Esophagus squamous epithelium (tissue), 5 donors: ENCODE results near the gene GPC5. TPM values are rescaled to one million over a fixed set of nuclear protein-coding genes. Genes with fewer than 3 reads are reported as not detected.

Experiments used
- DNase-seq: peaks from one replicate; lab custom pipeline; 2025; lab: John Stamatoyannopoulos, UW
- H3K27ac ChIP-seq, 4 donors: fragments of 200-600 bp; sonication (generic); one replicate each; pipeline ENCODE4 v1.5.1; 2016 to 2019; ENCODE audit warnings: mild to moderate bottlenecking in 1 of 4
- H3K27me3 ChIP-seq, 4 donors: fragments of 200-600 bp; sonication (generic); 1 replicate in 3 of 4; 2 replicates in 1 of 4; pipeline versions ENCODE4 v1.5.1 to v1.6.0; 2017 to 2021; ENCODE audit warnings: antibody characterized with exemption in 1 of 4
- H3K36me3 ChIP-seq, 3 donors: fragments of 200-600 bp; sonication (generic); one replicate each; pipeline ENCODE4 v1.5.1; 2016 to 2019
- H3K4me1 ChIP-seq, 3 donors: fragments of 200-600 bp; sonication (generic); one replicate each; pipeline ENCODE4 v1.5.1; 2017 to 2019
- H3K4me3 ChIP-seq, 4 donors: fragments of 200-600 bp; sonication (generic); 1 replicate in 3 of 4; 2 replicates in 1 of 4; pipeline ENCODE4 v1.5.1; 2016 to 2019; ENCODE audit warnings: mild to moderate bottlenecking in 2 of 4, moderate library complexity in 1 of 4
- H3K9me3 ChIP-seq, 3 donors: fragments of 200-600 bp; sonication (generic); one replicate each; pipeline ENCODE4 v1.5.1; 2016 to 2019
- POLR2A ChIP-seq, 4 donors: fragments of 450-650 bp; IDR thresholded peaks; one replicate each; pipeline ENCODE4 v1.6.1; 2017; ENCODE audit warnings: antibody characterized with exemption in 4 of 4, mild to moderate bottlenecking in 4 of 4, moderate library complexity in 3 of 4
- WGBS, 2 donors: methylation state at CpG; one replicate each; pipeline ENCODE4 v1.1.5; 2018; 5-methylcytosine and 5-hydroxymethylcytosine counted together
- intact Hi-C: fragments of 100-400 bp; cut with DNase I; formaldehyde crosslinking; loops from one replicate; pipeline ENCODE4 v1.15.0; 2022
- total RNA-seq, 4 donors: library from RNA; depleted of rRNA; stranded (reverse); fragments of >200 nt; gene quantifications; one replicate each; pipeline ENCODE4 v1.1.0, GENCODE V29; 2016
- TF ChIP-seq, protein P1 (sequence below), 6 experiments: fragments of 450-650 bp in 4 of 6; fragments of 200-600 bp in 2 of 6; sonication (generic) in 2 of 6; IDR thresholded peaks; one replicate each; pipeline ENCODE4 v1.5.1; 2016 to 2019; ENCODE audit warnings: antibody characterized with exemption in 6 of 6, mild to moderate bottlenecking in 4 of 6, moderate library complexity in 4 of 6
- donor health status: DM: yes; HTN: yes; CAD: no.

Gene GPC5
- total RNA-seq, 4 donors from 2014 or later = not detected

DNA sequence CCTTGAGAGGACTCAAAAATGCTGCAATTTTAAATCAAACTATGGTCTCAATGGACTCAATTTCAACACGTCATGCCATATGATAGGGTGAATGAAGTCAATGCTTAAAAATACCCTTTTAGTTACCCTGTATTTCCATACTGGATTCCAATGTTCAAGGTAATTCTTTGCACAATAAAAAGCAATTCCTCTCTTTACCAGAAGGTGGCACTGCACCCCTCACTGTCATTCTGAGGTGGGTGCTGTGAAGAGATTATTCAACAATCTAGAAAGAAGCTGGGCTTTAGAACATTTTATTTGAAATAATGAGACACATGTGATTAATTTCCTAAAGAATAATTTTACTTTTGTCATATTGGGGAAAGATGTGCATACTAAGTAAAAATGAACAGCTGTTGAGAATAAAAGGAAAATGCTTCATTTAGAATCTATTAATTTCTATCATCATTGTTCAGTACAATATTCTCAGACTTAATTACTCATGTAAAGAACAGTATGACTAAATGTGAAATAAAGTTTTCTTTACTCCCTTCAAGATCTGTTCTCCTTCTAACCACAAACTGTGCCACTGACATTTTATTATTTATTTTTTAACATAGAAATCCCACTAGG, 789.1 kb downstream of the GPC5 start:
- TF ChIP-seq, protein P1, sequence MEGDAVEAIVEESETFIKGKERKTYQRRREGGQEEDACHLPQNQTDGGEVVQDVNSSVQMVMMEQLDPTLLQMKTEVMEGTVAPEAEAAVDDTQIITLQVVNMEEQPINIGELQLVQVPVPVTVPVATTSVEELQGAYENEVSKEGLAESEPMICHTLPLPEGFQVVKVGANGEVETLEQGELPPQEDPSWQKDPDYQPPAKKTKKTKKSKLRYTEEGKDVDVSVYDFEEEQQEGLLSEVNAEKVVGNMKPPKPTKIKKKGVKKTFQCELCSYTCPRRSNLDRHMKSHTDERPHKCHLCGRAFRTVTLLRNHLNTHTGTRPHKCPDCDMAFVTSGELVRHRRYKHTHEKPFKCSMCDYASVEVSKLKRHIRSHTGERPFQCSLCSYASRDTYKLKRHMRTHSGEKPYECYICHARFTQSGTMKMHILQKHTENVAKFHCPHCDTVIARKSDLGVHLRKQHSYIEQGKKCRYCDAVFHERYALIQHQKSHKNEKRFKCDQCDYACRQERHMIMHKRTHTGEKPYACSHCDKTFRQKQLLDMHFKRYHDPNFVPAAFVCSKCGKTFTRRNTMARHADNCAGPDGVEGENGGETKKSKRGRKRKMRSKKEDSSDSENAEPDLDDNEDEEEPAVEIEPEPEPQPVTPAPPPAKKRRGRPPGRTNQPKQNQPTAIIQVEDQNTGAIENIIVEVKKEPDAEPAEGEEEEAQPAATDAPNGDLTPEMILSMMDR (IDR thresholded peaks at IDR 0.05) = peak; percentile 39 to 67 (median 56)
- no peak for TF ChIP-seq POLR2A (IDR thresholded peaks at IDR 0.05)
- no peak for DNase-seq
- Histone ChIP-seq H3K27me3 (no peaks in the 10 kb centered on the region), H3K27ac (no peak overlapping the region), H3K4me3 (no peak overlapping the region), H3K4me1 (no peaks in the 10 kb centered on the region), H3K9me3 (no peaks in the 10 kb centered on the region), H3K36me3 (no peaks in the 10 kb centered on the region)
- intact Hi-C loops = no loop called here
- WGBS, 2 donors = 0 to 8% methylated on average over 1 of the region's 1 CpG

DNA sequence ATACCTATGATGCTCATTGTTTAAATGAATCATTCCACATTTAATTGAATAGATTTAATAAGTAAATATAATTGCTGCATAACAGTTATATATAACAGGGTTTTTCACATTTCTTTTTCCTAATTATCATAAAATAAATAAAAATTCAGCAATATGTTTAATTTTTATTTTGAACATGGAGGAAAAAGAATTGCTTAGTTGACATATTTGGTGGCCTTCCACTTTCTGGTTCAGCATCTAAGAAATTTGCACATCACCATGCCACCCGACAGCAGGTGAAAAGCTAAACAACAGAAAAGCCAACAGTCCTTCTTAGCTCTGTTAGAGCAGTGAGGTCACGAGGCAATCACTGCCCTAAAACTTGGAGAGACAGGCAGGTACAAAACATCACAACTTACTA, 790.2 kb downstream of the GPC5 start:
- intact Hi-C loops = no loop called here
- no peak for DNase-seq
- no peaks in the 10 kb centered on the region for H3K27me3 ChIP-seq
- H3K4me3 ChIP-seq = no peak overlapping the region
- no peaks in the 10 kb centered on the region for H3K4me1 ChIP-seq
- WGBS, 2 donors = 58 to 62% methylated on average over 2 of the region's 2 CpGs
- H3K9me3 ChIP-seq = no peaks in the 10 kb centered on the region
- TF ChIP-seq, protein P1 (IDR thresholded peaks at IDR 0.05) = no peak
- TF ChIP-seq POLR2A (IDR thresholded peaks at IDR 0.05) = no peak
- no peaks in the 10 kb centered on the region for H3K36me3 ChIP-seq
- H3K27ac ChIP-seq = no peak overlapping the region

DNA sequence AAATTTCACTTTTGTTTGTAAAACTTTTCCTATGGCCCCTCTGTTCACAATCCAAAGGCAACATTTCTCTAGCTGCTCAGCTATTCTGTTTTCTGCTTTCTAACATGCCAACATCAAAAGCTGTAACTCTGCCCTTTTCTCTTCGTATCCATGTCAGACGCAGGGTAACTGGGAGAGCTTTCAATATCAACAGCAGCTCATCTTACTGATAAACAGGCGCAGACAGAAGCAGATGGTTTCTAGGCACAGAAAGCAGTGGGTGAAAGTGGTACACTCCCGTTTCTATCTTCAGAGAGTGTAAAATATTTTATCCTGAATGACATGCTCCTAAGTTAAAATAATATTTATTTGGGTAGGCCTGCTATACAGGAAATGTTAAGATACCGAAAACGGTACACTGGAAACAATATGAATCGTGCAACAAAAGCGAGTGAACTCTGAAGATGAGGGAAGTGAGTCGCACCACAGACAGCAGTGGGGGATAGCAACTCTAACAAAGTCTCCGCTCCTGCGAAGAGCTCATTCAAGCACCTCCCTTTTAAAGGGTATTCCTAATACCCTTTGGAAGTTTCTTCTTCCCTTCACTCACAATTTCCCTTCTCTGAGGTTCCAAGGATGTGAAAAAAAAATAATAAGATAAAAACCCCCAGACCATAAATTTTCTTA, 798.3 kb downstream of the GPC5 start:
- Histone ChIP-seq H3K27ac (no peak overlapping the region), H3K27me3 (no peaks in the 10 kb centered on the region), H3K4me3 (no peak overlapping the region), H3K36me3 (no peaks in the 10 kb centered on the region), H3K9me3 (no peaks in the 10 kb centered on the region), H3K4me1 (no peaks in the 10 kb centered on the region)
- intact Hi-C loops = no loop called here
- WGBS, 2 donors = 61 to 69% methylated on average over 11 of the region's 11 CpGs
- no peak for TF ChIP-seq POLR2A (IDR thresholded peaks at IDR 0.05)
- TF ChIP-seq, protein P1 (IDR thresholded peaks at IDR 0.05) = no peak
- no peak for DNase-seq

DNA sequence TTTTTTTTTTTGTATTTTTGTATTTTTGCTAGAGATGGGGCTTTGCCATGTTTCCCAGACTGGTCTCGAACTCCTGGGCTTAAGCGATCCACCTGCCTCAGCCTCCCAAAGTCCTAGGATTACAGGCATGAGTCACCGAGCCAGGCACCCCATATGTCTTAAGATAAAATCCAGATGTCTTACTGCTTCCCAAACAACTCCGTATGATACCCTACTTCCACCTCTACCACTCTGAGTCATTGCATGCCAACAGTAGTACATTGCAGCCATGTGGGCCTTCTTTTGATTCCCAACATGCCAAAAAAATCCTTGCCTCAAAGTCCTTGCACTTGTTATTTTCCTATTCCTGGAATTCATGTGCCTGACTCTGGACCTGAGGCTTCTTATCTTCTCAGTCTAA, 799.2 kb downstream of the GPC5 start:
- H3K9me3 ChIP-seq = no peaks in the 10 kb centered on the region
- no peaks in the 10 kb centered on the region for H3K4me1 ChIP-seq
- no peaks in the 10 kb centered on the region for H3K27me3 ChIP-seq
- H3K27ac ChIP-seq = no peak overlapping the region
- no peaks in the 10 kb centered on the region for H3K36me3 ChIP-seq
- intact Hi-C loops = no loop called here
- no peak for DNase-seq
- H3K4me3 ChIP-seq = no peak overlapping the region
- 76 to 80% methylated on average over 4 of the region's 4 CpGs for WGBS, 2 donors
- TF ChIP-seq POLR2A (IDR thresholded peaks at IDR 0.05) = no peak

DNA sequence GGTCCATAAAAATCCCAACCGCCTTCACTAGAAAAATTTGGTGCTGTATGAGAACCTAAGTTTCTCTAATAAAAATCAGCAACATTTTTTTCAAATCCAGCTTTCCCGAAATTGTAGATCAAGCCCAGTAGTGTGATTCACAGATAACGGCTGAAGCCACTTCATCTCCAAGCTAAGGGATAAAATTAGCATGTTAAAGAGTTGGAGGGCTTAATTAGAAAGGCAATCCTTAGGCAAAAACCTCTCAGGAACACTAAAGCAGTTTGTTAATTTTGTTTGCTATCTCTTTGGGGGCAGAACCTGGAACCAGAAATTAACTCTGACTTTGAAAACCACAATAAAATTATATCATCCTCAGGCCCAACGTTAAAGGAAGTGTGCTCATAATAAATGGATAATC, 820.2 kb downstream of the GPC5 start:
- no peak overlapping the region for H3K4me3 ChIP-seq
- H3K4me1 ChIP-seq = no peaks in the 10 kb centered on the region
- no peak for DNase-seq
- H3K36me3 ChIP-seq = no peaks in the 10 kb centered on the region
- H3K27ac ChIP-seq = no peak overlapping the region
- H3K27me3 ChIP-seq = no peaks in the 10 kb centered on the region
- no peaks in the 10 kb centered on the region for H3K9me3 ChIP-seq
- TF ChIP-seq, protein P1 (IDR thresholded peaks at IDR 0.05) = no peak
- TF ChIP-seq POLR2A (IDR thresholded peaks at IDR 0.05) = no peak
- 72 to 73% methylated on average over 4 of the region's 4 CpGs for WGBS, 2 donors
- intact Hi-C loops = no loop called here
